ENCODE data around the gene PLXND1. TPM values are rescaled to one million over a fixed set of nuclear protein-coding genes. Genes with fewer than 3 reads are reported as not detected.

Gene PLXND1
- total RNA-seq, 3 donors from 2014 or later: 4.8 to 6.2 (median 6.1) TPM

GRCh38 chr3:129595544-129596193 lies 10.8 kb downstream of the PLXND1 start:
- peaks cover 1% of the 10 kb centered on the region for H3K27me3 Mint-ChIP-seq (ENCODE audit: low read depth)
- no peak for DNase-seq
- H3K4me1 Mint-ChIP-seq (ENCODE audit: low read depth): peaks cover 39% of the 10 kb centered on the region
- H3K4me3 Mint-ChIP-seq: no peak overlapping the region
- no peak for ATAC-seq
- no peaks in the 10 kb centered on the region for H3K9me3 Mint-ChIP-seq
- no peaks in the 10 kb centered on the region for H3K36me3 Mint-ChIP-seq (ENCODE audit: insufficient read depth)

GRCh38 chr3:129594907-129595390 lies 11.5 kb downstream of the PLXND1 start:
- Mint-ChIP-seq H3K9me3 (no peaks in the 10 kb centered on the region), H3K27me3 (ENCODE audit: low read depth) (peaks cover 1% of the 10 kb centered on the region), H3K4me3 (no peak overlapping the region), H3K4me1 (ENCODE audit: low read depth) (peaks cover 39% of the 10 kb centered on the region), H3K36me3 (ENCODE audit: insufficient read depth) (no peaks in the 10 kb centered on the region)
- ATAC-seq (no peak), DNase-seq (no peak)

- H3K9me3 Mint-ChIP-seq: no peaks in the 10 kb centered on the region
- no peak for DNase-seq
- no peaks in the 10 kb centered on the region for H3K36me3 Mint-ChIP-seq (ENCODE audit: insufficient read depth)
- no peak for ATAC-seq
- H3K27me3 Mint-ChIP-seq (ENCODE audit: low read depth): peaks cover 1% of the 10 kb centered on the region
- H3K4me1 Mint-ChIP-seq (ENCODE audit: low read depth): peaks cover 36% of the 10 kb centered on the region
- H3K4me3 Mint-ChIP-seq: no peak overlapping the region
These were observed 12.1 kb downstream of the PLXND1 start for GRCh38 chr3:129594409-129594808.

- Mint-ChIP-seq H3K4me1 (ENCODE audit: low read depth) (peaks cover 36% of the 10 kb centered on the region), H3K27me3 (ENCODE audit: low read depth) (peaks cover 1% of the 10 kb centered on the region)
These were observed 12.7 kb downstream of the PLXND1 start for GRCh38 chr3:129593595-129594339.

GRCh38 chr3:129593230-129593594 lies 13.3 kb downstream of the PLXND1 start:
- H3K36me3 Mint-ChIP-seq (ENCODE audit: insufficient read depth): no peaks in the 10 kb centered on the region
- peaks cover 33% of the 10 kb centered on the region for H3K4me1 Mint-ChIP-seq (ENCODE audit: low read depth)
- H3K27me3 Mint-ChIP-seq (ENCODE audit: low read depth): peaks cover 1% of the 10 kb centered on the region
- no peak overlapping the region for H3K4me3 Mint-ChIP-seq
- no peaks in the 10 kb centered on the region for H3K9me3 Mint-ChIP-seq
- peak in 1 of 2 donors; percentile 3 for ATAC-seq
- DNase-seq: no peak

More at GRCh38 chr3:129593595-129594339, 12.7 kb downstream of the PLXND1 start:
- DNase-seq (peak; percentile 25), ATAC-seq (peak; percentile 71 to 86)
- Mint-ChIP-seq H3K36me3 (ENCODE audit: insufficient read depth) (no peaks in the 10 kb centered on the region), H3K4me3 (peak overlapping the region; percentile 63), H3K9me3 (no peaks in the 10 kb centered on the region)

GRCh38 chr3:129592381-129593131 lies 13.9 kb downstream of the PLXND1 start:
- Mint-ChIP-seq H3K36me3 (ENCODE audit: insufficient read depth) (no peaks in the 10 kb centered on the region), H3K9me3 (no peaks in the 10 kb centered on the region), H3K27me3 (ENCODE audit: low read depth) (no peaks in the 10 kb centered on the region), H3K4me3 (no peak overlapping the region), H3K4me1 (ENCODE audit: low read depth) (peaks cover 30% of the 10 kb centered on the region)
- DNase-seq (no peak), ATAC-seq (no peak)

- H3K4me3 Mint-ChIP-seq: no peak overlapping the region
- DNase-seq (no peak), ATAC-seq (no peak)
- no peaks in the 10 kb centered on the region for H3K27me3 Mint-ChIP-seq (ENCODE audit: low read depth)
- H3K9me3 Mint-ChIP-seq: no peaks in the 10 kb centered on the region
- H3K4me1 Mint-ChIP-seq (ENCODE audit: low read depth): peaks cover 30% of the 10 kb centered on the region
- no peaks in the 10 kb centered on the region for H3K36me3 Mint-ChIP-seq (ENCODE audit: insufficient read depth)
These were observed 14.5 kb downstream of the PLXND1 start for GRCh38 chr3:129591932-129592331.

- H3K36me3 Mint-ChIP-seq (ENCODE audit: insufficient read depth): no peaks in the 10 kb centered on the region
- no peak overlapping the region for H3K4me3 Mint-ChIP-seq
- H3K27me3 Mint-ChIP-seq (ENCODE audit: low read depth): no peaks in the 10 kb centered on the region
These were observed 16.3 kb downstream of the PLXND1 start for GRCh38 chr3:129590215-129590614.

GRCh38 chr3:129587566-129588210 lies 18.8 kb downstream of the PLXND1 start:
- Mint-ChIP-seq H3K4me1 (ENCODE audit: low read depth) (peaks cover 4% of the 10 kb centered on the region), H3K9me3 (no peaks in the 10 kb centered on the region), H3K27me3 (ENCODE audit: low read depth) (no peaks in the 10 kb centered on the region), H3K36me3 (ENCODE audit: insufficient read depth) (no peaks in the 10 kb centered on the region), H3K4me3 (no peak overlapping the region)
- ATAC-seq (no peak), DNase-seq (no peak)

More at GRCh38 chr3:129590215-129590614, 16.3 kb downstream of the PLXND1 start:
- ATAC-seq (no peak), DNase-seq (no peak)
- Mint-ChIP-seq H3K4me1 (ENCODE audit: low read depth) (peaks cover 26% of the 10 kb centered on the region), H3K9me3 (no peaks in the 10 kb centered on the region)

GRCh38 chr3:129586746-129587430 lies 19.6 kb downstream of the PLXND1 start:
- no peaks in the 10 kb centered on the region for H3K36me3 Mint-ChIP-seq (ENCODE audit: insufficient read depth)
- H3K9me3 Mint-ChIP-seq: no peaks in the 10 kb centered on the region
- ATAC-seq (no peak), DNase-seq (no peak)
- H3K27me3 Mint-ChIP-seq (ENCODE audit: low read depth): no peaks in the 10 kb centered on the region
- H3K4me1 Mint-ChIP-seq (ENCODE audit: low read depth): peaks cover 2% of the 10 kb centered on the region
- H3K4me3 Mint-ChIP-seq: no peak overlapping the region

- H3K27me3 Mint-ChIP-seq (ENCODE audit: low read depth): no peaks in the 10 kb centered on the region
- ATAC-seq (no peak), DNase-seq (no peak)
- no peaks in the 10 kb centered on the region for H3K36me3 Mint-ChIP-seq (ENCODE audit: insufficient read depth)
- no peaks in the 10 kb centered on the region for H3K4me1 Mint-ChIP-seq (ENCODE audit: low read depth)
- H3K9me3 Mint-ChIP-seq: no peaks in the 10 kb centered on the region
- H3K4me3 Mint-ChIP-seq: no peak overlapping the region
These were observed 20.4 kb downstream of the PLXND1 start for GRCh38 chr3:129585949-129586657.

- H3K36me3 Mint-ChIP-seq (ENCODE audit: insufficient read depth): no peaks in the 10 kb centered on the region
- no peak overlapping the region for H3K4me3 Mint-ChIP-seq
- H3K9me3 Mint-ChIP-seq: no peaks in the 10 kb centered on the region
- no peak for DNase-seq
- no peaks in the 10 kb centered on the region for H3K27me3 Mint-ChIP-seq (ENCODE audit: low read depth)
- H3K4me1 Mint-ChIP-seq (ENCODE audit: low read depth): no peaks in the 10 kb centered on the region
- no peak for ATAC-seq
These were observed 21.8 kb downstream of the PLXND1 start for GRCh38 chr3:129584631-129585030.

GRCh38 chr3:129583289-129583688 lies 23.2 kb downstream of the PLXND1 start:
- no peak overlapping the region for H3K4me3 Mint-ChIP-seq
- H3K36me3 Mint-ChIP-seq (ENCODE audit: insufficient read depth): no peaks in the 10 kb centered on the region
- H3K27me3 Mint-ChIP-seq (ENCODE audit: low read depth): no peaks in the 10 kb centered on the region
- ATAC-seq (no peak), DNase-seq (no peak)
- H3K4me1 Mint-ChIP-seq (ENCODE audit: low read depth): peaks cover 8% of the 10 kb centered on the region
- H3K9me3 Mint-ChIP-seq: no peaks in the 10 kb centered on the region

All from activated T-cell treated with anti-CD3 and anti-CD28 coated beads, Interleukin-2, amount 50 U/mL, for 4 hours (primary cell).